ENCODE measurements around the gene SCRT2.
A peak's percentile ranks its signal among the peaks of the same experiment; 100 is the strongest.

The SCRT2 gene

GRCh38 chr20:669573-669972 lies 6.0 kb downstream of the SCRT2 start:
- no peak for DNase-seq

- DNase-seq: no peak
These were observed 7.0 kb downstream of the SCRT2 start for GRCh38 chr20:668638-669037.

- DNase-seq: no peak
These were observed 7.6 kb downstream of the SCRT2 start for GRCh38 chr20:668050-668449.

GRCh38 chr20:667351-668034 lies 8.1 kb downstream of the SCRT2 start:
- DNase-seq: peak; percentile 53 to 58

- no peak for DNase-seq
These were observed 8.7 kb downstream of the SCRT2 start for GRCh38 chr20:666877-667276.

- DNase-seq: no peak
These were observed 10.3 kb downstream of the SCRT2 start for GRCh38 chr20:665276-665675.

GRCh38 chr20:664576-664975 lies 11.0 kb downstream of the SCRT2 start:
- no peak for DNase-seq

- no peak for DNase-seq
These were observed 11.5 kb downstream of the SCRT2 start for GRCh38 chr20:664151-664550.

- DNase-seq: no peak
These were observed 12.1 kb downstream of the SCRT2 start for GRCh38 chr20:663315-664090.

- DNase-seq: no peak
These were observed 13.1 kb downstream of the SCRT2 start for GRCh38 chr20:662277-663192.

GRCh38 chr20:661474-662270 lies 13.9 kb downstream of the SCRT2 start:
- DNase-seq: no peak

- DNase-seq: no peak
These were observed 16.8 kb downstream of the SCRT2 start for GRCh38 chr20:658731-659291.

- no peak for DNase-seq
These were observed 17.4 kb downstream of the SCRT2 start for GRCh38 chr20:658202-658601.

- DNase-seq: no peak
These were observed 19.6 kb downstream of the SCRT2 start for GRCh38 chr20:655726-656624.

GRCh38 chr20:654417-654750 lies 21.2 kb downstream of the SCRT2 start:
- no peak for DNase-seq

GRCh38 chr20:653590-654416 lies 21.8 kb downstream of the SCRT2 start:
- DNase-seq: no peak

GRCh38 chr20:653110-653589 lies 22.5 kb downstream of the SCRT2 start, which contains the start of gene SRXN1:
Gene SRXN1, minus strand, starts transcription at chr20:653200. Its CDS starts 15 bp downstream, at chr20:653185.
- peak; percentile 72 to 76 for DNase-seq

GRCh38 chr20:652615-653109 lies 22.9 kb downstream of the SCRT2 start:
- no peak for DNase-seq

GRCh38 chr20:651713-652614 lies 23.6 kb downstream of the SCRT2 start:
- DNase-seq: no peak

All from activated CD4-positive, alpha-beta T cell treated with anti-CD3 and anti-CD28 coated beads, Interleukin-2, amount 50 U/mL, for 4 hours (primary cell).